Measurements from ENCODE around the gene CYP26C1.
A peak's percentile ranks its signal among the peaks of the same experiment; 100 is the strongest.
"Not testable (repeated sequence)": the region's sequence is repeated elsewhere in the genome, so short reads cannot be mapped to it uniquely, and the experiment has no call there.

CYP26C1 gene

DNA sequence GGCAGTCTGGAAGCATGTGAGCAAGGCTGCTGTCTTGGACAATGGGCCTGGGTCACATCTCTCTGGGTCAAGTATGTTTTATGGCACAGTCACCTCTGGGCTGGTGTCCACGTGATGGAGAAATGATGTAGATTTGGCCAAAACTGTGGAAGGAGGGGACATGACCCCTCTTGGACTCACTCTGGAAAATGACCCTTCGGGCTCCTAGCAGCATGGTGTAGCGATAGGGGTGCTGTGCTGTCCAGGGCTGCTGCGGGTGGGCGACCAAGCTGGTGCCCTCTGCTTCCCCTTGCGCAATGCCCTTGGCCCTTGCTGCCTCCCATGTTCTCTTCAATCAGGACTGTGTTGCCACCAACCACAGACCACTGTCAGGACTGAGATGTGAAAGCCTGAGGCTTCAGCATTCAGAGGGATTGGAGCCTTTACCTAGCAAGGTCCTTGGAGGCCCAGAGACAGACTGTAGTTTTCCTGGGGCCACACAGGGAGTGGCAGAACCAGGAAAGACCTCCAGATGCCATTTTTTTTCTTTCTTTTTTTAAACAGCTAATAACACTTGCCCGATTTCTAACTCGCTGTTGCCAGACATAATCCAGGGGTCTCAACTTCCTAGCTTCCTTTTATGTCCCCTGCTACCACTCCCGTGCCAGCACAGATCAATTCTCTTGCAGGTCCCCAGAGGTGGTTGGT lies 19.2 kb downstream of the CYP26C1 start:
- no peak for DNase-seq (ENCODE audit: low read depth)

DNA sequence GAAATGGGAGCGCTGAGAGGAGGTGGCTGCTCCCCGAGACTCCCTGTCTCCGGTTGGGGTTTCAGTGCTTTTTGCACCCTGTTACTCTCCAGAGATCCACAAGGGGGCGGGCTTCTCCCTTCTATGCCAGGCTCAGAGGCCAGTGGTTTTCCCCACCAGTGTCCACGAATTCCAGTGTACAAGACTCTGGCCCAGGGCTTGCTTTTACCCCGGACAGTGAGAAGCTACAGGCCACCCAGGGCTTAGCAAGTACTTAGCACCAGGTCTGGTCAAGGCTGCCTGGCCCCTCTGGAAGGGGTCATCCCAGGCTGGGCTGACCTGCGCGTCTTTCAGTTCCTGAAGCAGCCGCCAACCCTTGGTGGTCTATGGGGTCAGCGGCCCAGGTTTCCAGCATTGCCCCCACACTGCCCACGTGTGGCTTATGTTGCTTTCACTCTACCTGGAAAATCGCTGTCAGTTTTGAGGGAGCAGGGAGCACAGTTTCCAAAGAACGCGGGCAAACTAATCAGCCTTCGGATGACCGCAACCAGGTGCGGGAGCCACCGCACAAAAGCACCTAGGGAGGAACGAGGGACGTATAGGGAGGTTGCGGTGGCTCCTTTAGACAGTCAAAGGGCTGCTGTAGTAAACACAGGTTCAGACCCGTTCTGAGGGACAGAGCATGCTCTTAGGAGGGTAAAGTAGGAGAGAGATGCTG lies 19.9 kb downstream of the CYP26C1 start:
- peak; percentile 8 for DNase-seq (ENCODE audit: low read depth)

DNA sequence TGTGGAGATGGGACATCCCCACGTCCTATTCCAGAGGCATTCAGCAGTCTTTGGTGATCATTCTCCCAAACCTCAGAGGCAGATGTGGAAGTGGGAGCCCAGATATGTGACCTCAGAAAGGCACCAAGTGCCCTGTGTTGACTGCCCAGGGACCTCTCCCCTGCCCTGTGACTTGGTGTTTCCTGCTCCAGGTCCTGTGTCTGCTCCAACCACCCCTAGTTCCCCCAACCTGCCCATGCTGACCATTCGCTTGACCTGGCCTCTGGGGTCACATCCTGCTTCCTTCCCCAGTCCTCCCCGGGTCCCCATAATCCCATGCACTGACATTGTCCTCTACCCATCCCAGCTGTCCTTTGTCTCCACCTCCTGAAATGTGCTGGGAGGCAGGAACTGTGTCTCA lies 20.7 kb downstream of the CYP26C1 start:
- DNase-seq (ENCODE audit: low read depth) = no peak

DNA sequence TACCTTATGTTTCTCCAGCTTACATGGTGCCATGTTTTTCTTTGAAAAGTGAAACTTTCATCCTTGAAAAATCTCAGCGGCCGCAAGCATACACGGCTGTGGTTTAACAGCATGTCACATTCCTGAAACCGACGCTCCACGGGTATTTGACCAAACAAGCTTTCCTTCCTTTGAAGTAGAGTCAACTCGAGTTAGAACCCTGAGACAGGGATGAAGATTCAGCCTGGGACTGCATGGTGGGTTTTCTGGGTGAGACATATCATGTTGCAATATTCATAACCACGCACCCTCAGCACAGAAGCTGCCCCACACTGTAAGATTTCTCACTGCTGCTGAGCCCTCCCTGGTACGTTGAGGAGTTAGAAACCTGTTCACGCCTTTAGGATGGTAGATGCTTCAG lies 21.2 kb downstream of the CYP26C1 start:
- no peak for DNase-seq (ENCODE audit: low read depth)

DNA sequence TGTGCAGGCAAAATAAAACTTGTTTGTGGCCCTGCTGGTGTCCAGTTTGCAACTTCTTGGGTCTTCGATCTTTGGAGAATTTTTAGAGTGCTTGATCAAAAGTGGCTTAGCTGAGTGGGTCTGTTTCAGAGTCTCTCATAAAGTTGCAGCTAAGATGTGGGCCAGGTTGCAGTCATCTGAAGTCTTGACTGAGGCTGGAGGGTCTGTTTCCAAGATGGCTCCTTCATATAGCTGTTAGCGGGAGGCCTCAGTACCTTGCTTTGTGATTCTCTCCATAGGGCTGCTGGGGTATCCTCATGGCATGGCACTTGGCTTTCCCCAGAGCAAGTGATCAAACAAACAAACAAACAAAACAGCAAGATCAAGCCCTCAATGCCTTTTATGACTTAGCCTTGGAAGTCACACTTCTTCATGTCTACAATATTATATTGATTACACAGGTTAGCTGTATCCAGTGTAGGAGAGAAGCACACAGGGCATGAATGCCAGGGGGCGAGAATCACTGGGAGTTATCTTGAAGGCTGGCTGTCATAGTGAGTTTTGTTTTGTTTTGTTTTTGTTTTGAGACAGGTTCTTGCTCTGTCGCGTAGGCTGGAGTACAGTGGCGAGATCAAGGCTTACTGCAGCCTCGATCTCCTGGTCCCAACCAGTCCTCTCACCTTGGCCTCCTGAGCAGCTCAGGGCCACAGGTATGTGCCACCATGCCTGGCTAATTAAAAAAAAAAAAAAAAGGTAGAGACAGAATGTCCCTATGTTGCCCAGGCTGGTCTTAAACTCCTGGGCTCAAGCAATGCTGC lies 23.3 kb downstream of the CYP26C1 start:
- DNase-seq (ENCODE audit: low read depth) = no peak

DNA sequence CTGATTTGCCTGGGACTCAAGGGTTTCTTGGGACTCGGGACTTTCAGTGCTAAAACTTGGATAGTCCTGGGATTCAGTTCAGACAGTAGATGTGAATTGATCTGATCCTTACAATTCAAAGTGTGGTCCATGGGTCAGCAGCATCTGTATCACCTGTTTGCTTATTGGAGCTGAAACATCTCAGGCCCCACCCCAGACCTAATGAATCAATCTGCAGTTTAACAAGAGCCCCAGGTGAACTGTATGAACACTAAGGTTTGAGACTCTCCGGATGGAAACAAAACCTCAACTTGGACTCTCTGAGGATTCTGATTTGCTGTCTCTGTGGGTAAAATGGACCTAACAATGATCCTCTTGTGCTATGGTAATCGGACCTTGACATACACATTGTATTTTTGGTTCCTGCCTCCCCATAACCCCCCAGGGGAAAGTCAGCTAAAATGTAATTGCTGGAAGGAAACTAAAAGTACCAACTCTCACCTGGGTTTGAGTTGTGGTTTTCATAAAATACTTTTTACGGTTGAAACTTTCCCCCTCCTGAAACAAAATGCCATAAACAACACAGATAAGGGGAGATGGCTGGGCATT lies 24.8 kb downstream of the CYP26C1 start:
- DNase-seq (ENCODE audit: low read depth) = no peak

DNA sequence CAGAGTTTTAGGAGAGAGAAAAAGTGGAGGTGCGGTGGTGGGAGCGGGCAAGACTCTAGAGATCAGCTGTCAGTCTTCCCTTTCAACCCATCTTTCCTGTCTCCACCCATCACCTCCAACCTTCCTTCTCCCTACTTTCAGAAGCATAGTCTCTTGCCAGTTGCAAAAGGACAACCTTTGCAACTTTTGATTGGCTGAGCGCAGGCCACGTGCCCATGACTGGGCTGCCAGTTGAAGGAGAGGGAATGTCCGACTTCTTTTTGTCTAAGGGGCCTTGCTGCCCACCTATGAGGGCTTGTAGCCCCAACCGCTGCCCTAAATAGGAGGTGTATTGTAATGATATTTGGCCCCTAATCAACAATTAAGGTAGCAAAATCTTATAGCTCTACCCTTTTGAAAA lies 25.7 kb downstream of the CYP26C1 start:
- no peak for DNase-seq (ENCODE audit: low read depth)

DNA sequence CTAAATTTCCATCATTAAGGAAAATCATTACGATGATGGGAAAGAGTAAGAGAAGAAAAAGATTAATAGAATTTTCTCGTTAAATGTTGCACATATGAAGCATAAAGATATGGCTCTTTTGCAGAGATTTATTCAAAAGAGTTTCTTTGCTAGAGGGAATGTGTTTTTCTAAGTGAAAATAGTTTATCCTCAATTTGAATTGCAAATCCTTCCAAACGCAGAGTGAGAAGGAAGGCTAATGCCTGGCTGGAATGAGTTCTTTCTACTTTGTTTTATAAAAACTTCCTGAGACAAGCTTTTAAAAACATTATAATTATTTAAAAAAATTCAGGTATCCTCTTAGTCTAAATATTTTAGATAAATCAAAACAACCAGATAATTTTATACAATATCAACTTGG lies 27.2 kb downstream of the CYP26C1 start:
- no peak for DNase-seq (ENCODE audit: low read depth)

DNA sequence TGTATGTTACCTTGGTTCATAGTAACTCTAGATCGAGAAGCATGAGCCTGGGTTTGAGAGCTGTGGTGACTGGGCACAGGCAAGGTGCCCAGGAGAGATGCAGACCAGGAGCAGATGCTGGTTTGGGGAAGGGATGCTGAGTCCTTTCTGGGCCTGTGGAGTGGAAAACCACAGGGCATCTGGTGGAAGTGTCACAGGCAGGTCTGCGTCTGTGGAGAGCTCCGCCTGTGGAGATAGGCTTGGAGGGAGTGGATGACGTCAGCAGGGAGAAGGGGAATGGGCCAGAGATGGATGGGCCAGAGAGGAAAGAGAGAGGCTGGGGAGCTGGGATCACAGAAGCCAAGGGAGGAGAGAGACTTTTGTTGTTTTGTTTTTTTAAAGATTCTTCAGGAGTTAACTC lies 27.9 kb downstream of the CYP26C1 start:
- DNase-seq (ENCODE audit: low read depth) = no peak

DNA sequence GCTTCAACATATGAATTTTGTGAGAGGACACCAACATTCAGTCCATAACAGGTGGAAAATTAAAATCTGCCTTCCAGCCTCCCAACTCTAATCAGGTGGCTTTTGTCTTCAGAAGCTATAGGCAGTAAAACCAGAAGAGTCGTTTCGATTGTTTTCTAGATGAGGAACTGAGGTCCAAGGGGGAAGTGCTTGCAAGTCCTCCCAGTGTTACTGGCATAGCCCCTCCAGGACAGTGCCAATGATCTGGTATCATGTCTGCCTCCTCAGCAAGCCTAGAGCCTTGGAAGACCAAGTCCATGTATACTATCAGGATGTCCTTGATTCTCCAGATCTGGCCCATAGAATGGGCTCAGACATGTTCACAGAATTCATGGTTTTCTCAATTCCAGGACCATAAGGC lies 30.0 kb downstream of the CYP26C1 start:
- DNase-seq (ENCODE audit: low read depth) = no peak

DNA sequence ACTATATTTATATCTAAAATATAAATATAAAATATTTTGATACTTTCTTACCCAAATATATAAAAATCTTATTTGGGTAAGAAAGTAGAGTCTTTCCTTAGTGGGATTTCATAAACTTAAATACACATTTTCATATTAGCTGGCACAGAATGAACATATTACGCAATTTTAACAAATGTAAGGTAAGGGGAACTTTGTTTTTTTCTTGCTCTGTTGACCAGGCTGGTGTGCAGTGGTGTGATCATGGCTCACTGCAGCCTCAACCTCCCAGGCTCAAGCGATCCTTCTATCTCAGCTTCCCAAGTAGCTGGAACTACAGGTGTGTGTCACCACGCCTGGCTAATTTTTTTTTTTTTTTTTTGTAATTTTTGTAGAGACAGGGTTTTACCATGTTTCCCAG lies 31.4 kb downstream of the CYP26C1 start:
- DNase-seq (ENCODE audit: low read depth) = no peak

DNA sequence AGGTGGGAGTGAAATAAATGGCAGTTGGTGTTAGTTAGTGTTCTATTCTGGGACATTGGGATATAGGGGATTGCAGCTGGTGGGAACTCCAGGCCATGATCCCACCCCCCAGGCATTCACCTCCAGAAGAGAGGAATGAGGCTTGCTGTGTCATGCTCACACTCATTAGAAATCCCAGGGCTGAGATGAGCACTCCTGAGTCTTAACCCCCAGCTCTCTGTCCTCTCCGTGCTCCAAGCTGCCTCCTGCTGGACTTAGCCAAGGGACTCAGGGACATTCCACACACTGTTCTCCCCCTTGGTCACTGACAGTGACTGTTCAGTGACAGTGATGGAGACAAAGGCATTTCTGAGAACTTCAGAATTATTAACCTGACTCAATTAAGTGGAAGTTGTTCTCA lies 34.6 kb downstream of the CYP26C1 start:
- DNase-seq (ENCODE audit: low read depth) = no peak

DNA sequence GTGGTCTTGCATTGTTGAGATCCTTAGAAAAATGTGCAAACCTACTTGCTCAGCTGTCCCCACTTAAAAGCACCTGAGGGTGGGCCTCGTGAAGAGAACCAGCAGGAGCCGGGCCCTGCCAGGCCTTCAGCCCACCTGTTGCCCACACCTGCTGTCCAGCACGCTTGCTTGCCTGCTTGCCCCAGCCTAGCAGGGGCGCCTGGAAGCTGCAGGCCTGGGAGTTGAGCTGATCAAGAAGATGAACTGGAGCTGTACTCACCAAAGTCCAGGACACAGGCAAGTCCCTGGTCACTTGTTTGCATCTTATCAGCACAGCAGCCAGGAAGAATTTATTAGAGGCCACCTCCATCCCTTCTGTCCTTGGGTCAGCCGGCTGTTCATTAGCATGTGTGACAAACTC lies 36.3 kb downstream of the CYP26C1 start:
- DNase-seq (ENCODE audit: low read depth) = no peak

DNA sequence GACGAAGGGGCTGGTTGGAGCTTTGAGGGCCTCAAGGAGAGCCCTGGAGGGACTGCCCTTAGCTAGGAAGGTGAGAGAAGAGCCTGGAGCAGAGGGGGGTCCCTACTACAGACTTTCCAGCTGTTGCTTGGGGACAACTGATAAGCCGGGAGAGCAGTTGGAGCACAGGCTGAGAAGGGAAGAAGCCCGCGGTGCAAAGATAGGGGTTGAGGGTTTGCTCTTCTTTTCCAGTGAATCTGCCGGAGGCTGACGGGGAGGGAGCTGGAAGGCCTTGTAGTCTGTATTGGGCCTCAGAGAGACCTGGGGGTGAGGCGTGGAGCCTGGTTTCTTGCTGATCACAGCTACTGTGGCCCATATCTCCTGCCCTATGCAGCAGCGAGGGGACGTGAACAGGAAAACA lies 36.8 kb downstream of the CYP26C1 start:
- DNase-seq (ENCODE audit: low read depth) = no peak

DNA sequence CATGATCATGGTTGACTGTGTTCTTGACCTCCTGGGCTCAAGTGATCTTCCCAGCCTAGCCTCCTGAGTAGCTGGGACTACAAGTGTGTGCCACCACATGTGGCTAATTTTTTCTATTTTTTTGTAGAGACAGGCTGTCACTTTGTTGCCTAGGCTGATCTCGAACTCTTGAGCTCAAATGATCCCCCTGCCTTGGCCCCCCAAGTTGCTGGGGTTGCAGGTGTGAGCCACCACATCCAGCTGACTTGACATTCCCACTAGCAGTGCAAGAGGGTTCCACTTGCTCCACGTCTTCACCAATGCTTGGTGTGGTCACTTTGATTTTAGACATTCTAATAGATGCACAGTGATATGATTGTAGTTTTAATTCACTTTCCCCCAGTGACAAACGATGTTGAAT lies 38.2 kb downstream of the CYP26C1 start:
- DNase-seq (ENCODE audit: low read depth) = no peak

DNA sequence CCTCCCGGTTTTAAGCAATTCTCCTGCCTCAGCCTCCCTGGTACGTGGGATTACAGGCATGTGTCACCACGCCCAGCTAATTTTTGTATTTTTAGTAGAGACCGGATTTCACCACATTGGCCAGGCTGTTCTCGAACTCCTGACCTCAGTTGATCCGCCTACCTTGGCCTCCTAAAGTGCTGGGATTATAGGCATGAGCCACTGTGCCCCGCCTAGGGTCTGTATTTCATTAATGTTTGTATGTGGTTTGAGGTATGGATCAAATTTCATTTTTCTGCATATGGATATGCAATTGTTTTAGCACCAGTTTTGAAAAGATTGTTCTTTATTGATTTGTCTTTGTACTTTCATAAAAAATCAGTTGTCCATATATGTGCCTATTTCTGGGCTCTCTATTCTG lies 39.1 kb downstream of the CYP26C1 start:
- no peak for DNase-seq (ENCODE audit: low read depth)

DNA sequence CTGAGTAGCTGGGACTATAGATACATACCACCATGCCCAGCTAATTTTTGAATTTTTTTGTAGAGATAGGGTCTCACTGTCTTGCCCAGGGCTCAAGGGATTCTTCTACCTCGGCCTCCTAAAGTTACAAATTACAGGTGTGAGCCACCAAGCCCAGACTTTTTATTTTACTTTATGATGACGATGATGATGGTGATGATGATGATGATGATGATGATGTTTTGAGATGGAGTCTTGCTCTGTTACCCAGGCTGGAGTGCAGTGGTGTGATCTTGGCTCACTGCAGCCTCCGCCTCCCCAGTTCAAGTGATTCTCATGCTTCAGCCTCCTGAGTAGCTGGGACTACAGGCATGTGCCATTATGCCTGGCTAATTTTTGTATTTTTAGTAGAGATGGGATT lies 40.5 kb downstream of the CYP26C1 start:
- not testable (repeated sequence) for DNase-seq (ENCODE audit: low read depth)

DNA sequence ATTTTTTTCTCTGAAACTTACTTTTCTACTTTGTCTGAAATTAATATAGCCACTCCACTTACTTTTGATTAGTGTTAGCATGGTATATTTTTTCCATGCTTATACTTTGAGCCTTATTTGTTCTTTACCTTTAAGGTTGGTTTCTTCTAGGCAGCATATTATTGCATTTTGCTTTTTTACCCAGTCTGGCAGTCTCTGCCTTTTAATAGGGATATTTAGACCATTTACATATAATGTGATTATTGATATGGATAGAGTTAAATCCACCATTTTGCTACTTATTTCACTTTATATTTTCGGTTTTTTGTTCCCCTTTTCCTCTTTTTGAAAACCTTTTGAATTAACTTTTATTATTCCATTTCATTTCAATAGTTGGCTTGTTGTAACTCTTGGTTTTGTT lies 43.4 kb downstream of the CYP26C1 start:
- no peak for DNase-seq (ENCODE audit: low read depth)

DNA sequence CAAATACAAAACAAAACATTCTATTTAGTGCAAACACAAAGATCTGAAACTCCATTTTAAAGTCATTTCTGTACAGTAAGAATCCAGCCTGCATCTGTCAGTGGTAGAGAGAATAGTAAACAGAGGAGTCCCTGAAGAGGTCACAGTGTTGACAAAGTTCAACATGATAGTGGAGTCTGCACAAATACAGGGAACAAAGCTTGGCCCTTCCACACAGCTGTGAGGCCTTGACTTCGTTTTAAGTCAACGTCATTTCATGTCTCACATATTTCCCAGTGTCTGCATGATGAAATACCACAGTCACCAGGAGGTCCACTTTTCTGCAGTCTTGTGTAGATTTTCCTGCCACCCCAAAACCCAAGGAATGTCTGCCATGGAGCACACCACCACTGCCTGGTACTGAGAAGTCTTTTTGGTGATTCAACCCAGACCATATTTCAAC lies 46.1 kb downstream of the CYP26C1 start:
- DNase-seq (ENCODE audit: low read depth) = no peak

DNA sequence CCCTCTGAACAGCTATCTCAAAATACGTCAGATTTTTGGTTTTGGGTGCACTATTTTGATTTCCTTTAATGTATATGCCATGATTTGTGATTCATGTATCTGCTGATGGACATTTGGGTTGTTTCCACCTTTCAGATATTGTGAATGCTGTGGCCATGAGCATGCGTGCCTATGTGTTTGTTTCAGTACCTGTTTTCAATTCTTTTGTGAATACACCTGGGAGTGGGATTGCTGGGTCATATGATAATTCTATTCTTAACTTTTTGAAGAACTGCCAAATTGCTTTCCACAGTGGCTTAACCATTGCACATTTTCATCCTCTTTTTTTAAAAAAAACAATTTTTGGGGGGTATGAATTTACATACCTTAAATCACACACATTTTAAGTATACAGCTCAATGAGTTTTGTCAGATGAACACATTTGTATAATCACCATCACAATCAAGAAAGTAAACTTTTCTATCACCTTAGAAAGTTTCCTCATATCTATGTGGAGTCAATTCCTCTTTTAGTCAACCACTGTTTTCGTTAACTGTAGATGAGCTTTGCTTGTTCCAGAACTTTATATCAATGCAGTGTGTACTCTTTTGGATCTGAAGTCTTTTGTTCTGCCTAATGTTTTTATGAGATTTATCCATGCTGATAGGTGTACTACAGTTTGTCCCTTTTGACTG lies 50.0 kb downstream of the CYP26C1 start:
- DNase-seq (ENCODE audit: low read depth) = no peak

DNA sequence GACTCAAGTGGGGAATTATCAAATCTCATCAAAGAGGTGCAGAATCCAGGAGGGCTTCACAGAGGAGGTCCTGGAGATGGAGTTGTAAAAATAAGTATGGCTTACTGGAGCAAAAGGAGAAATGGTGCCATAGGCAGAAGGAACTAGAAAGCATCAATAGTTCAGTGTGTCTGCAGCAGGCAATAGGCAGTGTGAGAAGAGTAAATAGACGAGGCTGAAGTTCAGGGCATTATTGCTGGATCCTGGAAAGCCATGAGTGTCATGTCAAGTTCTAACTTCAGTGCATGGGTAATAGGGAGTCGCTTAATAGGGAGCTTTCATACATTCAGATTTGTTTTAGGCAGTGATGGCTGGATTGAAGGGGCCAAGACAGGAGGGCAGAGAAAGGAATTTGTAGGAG lies 52.4 kb downstream of the CYP26C1 start:
- DNase-seq (ENCODE audit: low read depth) = no peak
